B cell (primary cell): ENCODE results near the gene SLAIN2. TPM values are rescaled to one million over a fixed set of nuclear protein-coding genes. Genes with fewer than 3 reads are reported as not detected.

Experiments used
- ATAC-seq: fragments of 200-7000 bp; cut with Tn5 transposase; one replicate; pipeline ENCODE4 v1.10.0; 2021; ENCODE audit warnings: low read depth, mild to moderate bottlenecking, moderate number of reproducible peaks, moderate library complexity
- CTCF ChIA-PET: fragments of 350-600 bp; sonication (Branson Sonifier 250); formaldehyde crosslinking; loops from one replicate; lab custom pipeline; 2021; ENCODE audit warnings: antibody characterized with exemption, inconsistent platforms; lab: Charles Lee
- POLR2A ChIA-PET: fragments of 350-600 bp; sonication (Branson Sonifier 250); formaldehyde crosslinking; loops from one replicate; lab custom pipeline; 2021; ENCODE audit warnings: antibody characterized with exemption; lab: Charles Lee
- DNase-seq: peaks from one replicate; pipeline ENCODE4 v3.0.0; 2013
- H2AFZ ChIP-seq: 2 replicates; pipeline ENCODE4 v1.6.1; 2012; ENCODE audit warnings: mild to moderate bottlenecking, low read depth, low read length; ENCODE audit not compliant: insufficient read depth, poor library complexity, severe bottlenecking
- H3K27ac ChIP-seq, 2 donors: 1 replicate in 1 of 2; 2 replicates in 1 of 2; pipeline ENCODE4 v1.5.1; 2012 to 2013; ENCODE audit warnings: low read length in 2 of 2, mild to moderate bottlenecking in 2 of 2, moderate library complexity in 1 of 2
- H3K27me3 ChIP-seq, 4 experiments: fragments of 200-600 bp in 1 of 4; sonication (generic) in 1 of 4; replicated peaks in 1 of 4; 1 replicate in 2 of 4; 2 replicates in 2 of 4; pipeline versions ENCODE4 v1.6.1 to v1.7.0; 2013 to 2016; ENCODE audit warnings: low read length in 3 of 4, mild to moderate bottlenecking in 2 of 4, mixed read lengths in 1 of 4, moderate library complexity in 1 of 4; ENCODE audit not compliant: insufficient read depth in 4 of 4, control insufficient read depth in 3 of 4; ENCODE audit errors: control extremely low read depth in 1 of 4
- H3K36me3 ChIP-seq, 2 experiments: replicated peaks in 1 of 2; 1 replicate in 1 of 2; 2 replicates in 1 of 2; pipeline versions ENCODE4 v1.6.1 to v1.7.1; 2013; ENCODE audit warnings: low read length in 1 of 2; ENCODE audit not compliant: insufficient read depth in 2 of 2, control insufficient read depth in 1 of 2; ENCODE audit errors: control extremely low read depth in 1 of 2, extremely low read depth in 1 of 2
- H3K4me1 ChIP-seq, 2 donors: fragments of 200-600 bp in 1 of 2; sonication (generic) in 1 of 2; 1 replicate in 1 of 2; 2 replicates in 1 of 2; pipeline versions ENCODE4 v1.5.1 to v1.6.1; 2013 to 2017; ENCODE audit warnings: low read length in 2 of 2; ENCODE audit not compliant: control insufficient read depth in 2 of 2, insufficient read depth in 2 of 2
- H3K4me2 ChIP-seq: replicated peaks from 2 replicates; pipeline ENCODE3; 2012; ENCODE audit warnings: mild to moderate bottlenecking, low read depth, low read length; ENCODE audit not compliant: poor library complexity, severe bottlenecking
- H3K4me3 ChIP-seq, 5 experiments: fragments of 200-600 bp in 1 of 5; sonication (generic) in 1 of 5; 1 replicate in 3 of 5; 2 replicates in 2 of 5; pipeline versions ENCODE4 v1.5.1 to v1.7.0; 2011 to 2016; ENCODE audit warnings: low read length in 4 of 5, mild to moderate bottlenecking in 4 of 5, low read depth in 2 of 5, control low read depth in 1 of 5, moderate library complexity in 1 of 5; ENCODE audit not compliant: insufficient read depth in 1 of 5; ENCODE audit errors: control extremely low read depth in 1 of 5, extremely low read depth in 1 of 5
- H3K79me2 ChIP-seq: fragments of 200-600 bp; sonication (generic); one replicate; pipeline ENCODE4 v1.6.0; 2016; ENCODE audit warnings: low read length; ENCODE audit not compliant: control insufficient read depth, insufficient read depth
- H3K9ac ChIP-seq: fragments of 200-600 bp; sonication (generic); 2 replicates; pipeline ENCODE4 v1.6.1; 2017; ENCODE audit warnings: mild to moderate bottlenecking, low read length, moderate library complexity
- H3K9me3 ChIP-seq, 3 donors: one replicate each; pipeline versions ENCODE4 v1.6.1 to v1.7.1; 2013; ENCODE audit warnings: low read length in 2 of 3; ENCODE audit not compliant: control insufficient read depth in 2 of 3, insufficient read depth in 1 of 3; ENCODE audit errors: control extremely low read depth in 1 of 3
- H4K20me1 ChIP-seq: 2 replicates; pipeline ENCODE4 v1.6.0; 2012; ENCODE audit warnings: mild to moderate bottlenecking, low read length; ENCODE audit not compliant: insufficient read depth, control insufficient read depth, poor library complexity, severe bottlenecking
- H3K27ac Mint-ChIP-seq: one replicate; pipeline ENCODE4 v1.8.0; 2021; ENCODE audit warnings: mixed read lengths
- H3K27me3 Mint-ChIP-seq: one replicate; pipeline ENCODE4 v1.8.0; 2021; ENCODE audit warnings: mixed read lengths
- H3K4me1 Mint-ChIP-seq: one replicate; pipeline ENCODE4 v1.8.0; 2021; ENCODE audit warnings: mixed read lengths
- H3K4me3 Mint-ChIP-seq: one replicate; pipeline ENCODE4 v1.8.0; 2021; ENCODE audit warnings: mixed read lengths
- H3K9me3 Mint-ChIP-seq: one replicate; pipeline ENCODE4 v1.8.0; 2022; ENCODE audit warnings: mixed read lengths; ENCODE audit not compliant: insufficient read depth
- EZH2 ChIP-seq: IDR thresholded peaks from 2 replicates; pipeline ENCODE4 v1.6.1; 2012; ENCODE audit warnings: borderline replicate concordance, low read depth, mild to moderate bottlenecking, moderate library complexity, low read length; ENCODE audit not compliant: insufficient read depth, poor library complexity, severe bottlenecking
- WGBS: methylation state at CpG from one replicate; pipeline ENCODE4 v1.1.5; 2013; ENCODE audit warnings: missing lambda C conversion rate; ENCODE audit not compliant: insufficient coverage; 5-methylcytosine and 5-hydroxymethylcytosine counted together
- intact Hi-C: fragments of 100-400 bp; cut with micrococcal nuclease; formaldehyde crosslinking; loops from one replicate; pipeline ENCODE4 v1.10.0; 2022
- polyA plus RNA-seq: library from polyadenylated mRNA; depleted of rRNA; stranded (reverse); fragments of >200 nt; gene quantifications from 2 replicates; pipeline ENCODE4 v1.2.3, GENCODE V29; 2012
- total RNA-seq, 2 donors: library from RNA; stranded (reverse); fragments of 120-200 nt in 1 of 2; gene quantifications; 1 replicate in 1 of 2; 2 replicates in 1 of 2; pipeline versions ENCODE4 v1.2.3 to v1.2.4, GENCODE V29; 2013 to 2022
- TF ChIP-seq, protein P1 (sequence below): fragments of 200-600 bp; IDR thresholded peaks from one replicate; pipeline ENCODE4 v1.8.0; 2022; ENCODE audit warnings: antibody characterized with exemption, mild to moderate bottlenecking

SLAIN2 gene
- total and polyA plus RNA-seq, 2 donors (not counting 1 experiment from before 2014, with no cell fraction given) = 19.7 to 69.1 TPM

DNA sequence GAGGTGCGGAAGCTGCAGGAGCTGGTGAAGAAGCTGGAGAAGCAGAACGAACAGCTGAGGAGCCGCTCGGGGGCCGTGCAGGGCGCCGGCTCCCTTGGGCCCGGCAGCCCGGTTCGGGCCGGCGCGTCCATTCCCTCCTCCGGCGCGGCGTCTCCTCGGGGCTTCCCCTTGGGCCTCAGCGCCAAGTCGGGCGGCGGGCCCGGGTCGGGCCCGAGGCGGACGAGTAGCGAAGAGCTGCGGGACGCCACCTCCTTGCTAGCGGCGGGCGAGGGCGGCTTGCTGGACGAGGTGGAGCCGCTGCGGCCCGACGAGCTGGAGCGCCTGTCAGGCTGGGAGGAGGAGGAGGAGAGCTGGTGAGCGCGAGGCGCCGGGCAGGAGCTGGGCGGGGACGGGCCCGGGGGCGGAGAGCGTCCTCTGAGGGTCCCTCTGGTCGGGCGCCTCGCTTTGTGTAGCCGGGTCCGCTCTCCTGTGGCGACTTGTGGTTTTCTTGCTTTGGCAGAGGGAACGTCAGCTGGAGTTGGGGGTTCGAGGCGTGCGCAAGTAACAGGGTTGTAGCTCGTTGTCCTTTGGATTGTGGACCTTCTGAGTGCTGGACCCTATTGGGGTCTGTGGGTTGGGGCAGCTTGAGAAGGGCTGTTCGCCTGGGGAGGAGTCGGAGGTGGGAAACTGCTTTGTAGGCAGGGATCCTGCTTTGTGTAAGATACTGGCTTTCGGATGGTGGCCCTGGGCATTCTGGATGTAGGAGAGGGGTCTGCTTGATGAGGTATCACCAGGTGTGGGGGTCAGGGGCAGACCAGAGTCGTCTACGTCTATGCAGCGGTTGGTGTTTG is 662 bp downstream of the SLAIN2 start:
- no peaks in the 10 kb centered on the region for H3K27me3 Mint-ChIP-seq
- Histone ChIP-seq H3K27me3 (no peaks in the 10 kb centered on the region), H3K4me2 (peak overlapping the region; percentile 95), H3K79me2 (peaks cover 54% of the 10 kb centered on the region), H3K27ac (peak overlapping the region; percentile 93 to 94), H3K4me1 (peaks cover 23 to 28% of the 10 kb centered on the region in 2 donors), H4K20me1 (peaks cover 33% of the 10 kb centered on the region), H2AFZ (peak overlapping the region; percentile 93), H3K9ac (peak overlapping the region; percentile 96), H3K36me3 (peaks cover 0 to 1% of the 10 kb centered on the region in 2 experiments), H3K9me3 (no peaks in the 10 kb centered on the region), H3K4me3 (peak overlapping the region; percentile 53 to 96 (median 83))
- peaks cover 47% of the 10 kb centered on the region for H3K4me1 Mint-ChIP-seq
- ChIA-PET POLR2A (no interaction called here), CTCF (no interaction called here)
- WGBS = under 1% methylated on average over 66 of the region's 66 CpGs
- ATAC-seq = peak; percentile 4
- no peak for TF ChIP-seq EZH2
- TF ChIP-seq, protein P1, sequence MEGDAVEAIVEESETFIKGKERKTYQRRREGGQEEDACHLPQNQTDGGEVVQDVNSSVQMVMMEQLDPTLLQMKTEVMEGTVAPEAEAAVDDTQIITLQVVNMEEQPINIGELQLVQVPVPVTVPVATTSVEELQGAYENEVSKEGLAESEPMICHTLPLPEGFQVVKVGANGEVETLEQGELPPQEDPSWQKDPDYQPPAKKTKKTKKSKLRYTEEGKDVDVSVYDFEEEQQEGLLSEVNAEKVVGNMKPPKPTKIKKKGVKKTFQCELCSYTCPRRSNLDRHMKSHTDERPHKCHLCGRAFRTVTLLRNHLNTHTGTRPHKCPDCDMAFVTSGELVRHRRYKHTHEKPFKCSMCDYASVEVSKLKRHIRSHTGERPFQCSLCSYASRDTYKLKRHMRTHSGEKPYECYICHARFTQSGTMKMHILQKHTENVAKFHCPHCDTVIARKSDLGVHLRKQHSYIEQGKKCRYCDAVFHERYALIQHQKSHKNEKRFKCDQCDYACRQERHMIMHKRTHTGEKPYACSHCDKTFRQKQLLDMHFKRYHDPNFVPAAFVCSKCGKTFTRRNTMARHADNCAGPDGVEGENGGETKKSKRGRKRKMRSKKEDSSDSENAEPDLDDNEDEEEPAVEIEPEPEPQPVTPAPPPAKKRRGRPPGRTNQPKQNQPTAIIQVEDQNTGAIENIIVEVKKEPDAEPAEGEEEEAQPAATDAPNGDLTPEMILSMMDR = peak; percentile 16
- DNase-seq = no peak
- peak overlapping the region; percentile 96 for H3K4me3 Mint-ChIP-seq
- intact Hi-C loops = loop anchor here (1.0 to 5.0 kb wide), 6 partner anchors 73 to 879 kb away; partner anchors contain the start of genes COMMD8, FRYL, NFXL1 and OCIAD1
- H3K27ac Mint-ChIP-seq = peak overlapping the region; percentile 98
- no peaks in the 10 kb centered on the region for H3K9me3 Mint-ChIP-seq

DNA sequence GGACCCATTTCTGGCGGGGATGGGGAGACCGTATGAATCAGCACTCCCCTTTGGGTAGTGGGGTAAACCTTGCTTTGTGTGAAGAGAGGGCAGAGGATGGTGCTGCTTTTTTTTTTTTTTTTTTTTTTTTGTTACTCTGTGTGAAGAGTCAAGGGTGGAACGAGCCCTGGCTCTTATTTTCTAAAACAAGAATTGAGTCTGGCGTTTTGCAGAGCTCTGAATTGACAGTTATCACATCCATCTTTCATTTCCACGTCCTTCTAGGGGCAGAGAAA is 1.2 kb downstream of the SLAIN2 start:
- H3K9ac ChIP-seq = peak overlapping the region; percentile 96
- POLR2A ChIA-PET = no interaction called here
- peak overlapping the region; percentile 93 for H2AFZ ChIP-seq
- Mint-ChIP-seq H3K27me3 (no peaks in the 10 kb centered on the region), H3K4me3 (peak overlapping the region; percentile 96), H3K4me1 (peaks cover 47% of the 10 kb centered on the region), H3K27ac (peak overlapping the region; percentile 82), H3K9me3 (no peaks in the 10 kb centered on the region)
- peak overlapping the region; percentile 93 to 94 for H3K27ac ChIP-seq
- H4K20me1 ChIP-seq = peaks cover 38% of the 10 kb centered on the region
- peak overlapping the region; percentile 95 for H3K4me2 ChIP-seq
- TF ChIP-seq EZH2 = no peak
- TF ChIP-seq, protein P1 = no peak
- CTCF ChIA-PET = no interaction called here
- H3K9me3 ChIP-seq = no peaks in the 10 kb centered on the region
- ATAC-seq (no peak), DNase-seq (no peak)
- peaks cover 23 to 28% of the 10 kb centered on the region in 2 donors for H3K4me1 ChIP-seq
- 0% methylated on average over 2 of the region's 5 CpGs for WGBS
- peak overlapping the region; percentile 53 to 96 (median 83) for H3K4me3 ChIP-seq
- peaks cover 59% of the 10 kb centered on the region for H3K79me2 ChIP-seq
- H3K27me3 ChIP-seq = no peaks in the 10 kb centered on the region
- H3K36me3 ChIP-seq = peaks cover 0 to 1% of the 10 kb centered on the region in 2 experiments
- intact Hi-C loops = loop anchor here (5.0 kb wide), 1 partner anchor 295 kb away; no protein-coding TSS in a partner anchor
